K562 (cell line): Measurements from ENCODE around the gene HDGFL2. TPM values are rescaled to one million over a fixed set of nuclear protein-coding genes. Genes with fewer than 3 reads are reported as not detected.

Source experiments
- ATF3 ChIP-seq, 2 experiments: fragments of 450-650 bp in 1 of 2; sonication (generic) in 1 of 2; formaldehyde crosslinking in 1 of 2; IDR thresholded peaks in 1 of 2; conservative IDR thresholded peaks in 1 of 2; 2 replicates each; pipeline versions ENCODE4 v1.6.1 to v1.8.1; 2016 to 2023; ENCODE audit warnings: mild to moderate bottlenecking in 2 of 2, moderate library complexity in 2 of 2, inconsistent platforms in 1 of 2, missing genetic modification reagents in 1 of 2
- C11orf30 ChIP-seq: fragments of 450-650 bp; IDR thresholded peaks from 2 replicates; pipeline ENCODE4 v1.6.1; 2016; ENCODE audit warnings: low read depth, mild to moderate bottlenecking
- CEBPG ChIP-seq, 3 experiments: fragments of 200-800 bp in 1 of 3; sonication (Bioruptor generic) in 1 of 3; sonication (generic) in 1 of 3; formaldehyde crosslinking in 1 of 3; IDR thresholded peaks in 2 of 3; conservative IDR thresholded peaks in 1 of 3; 2 replicates each; pipeline versions ENCODE4 v1.6.1 to v1.8.0; 2016 to 2022; ENCODE audit warnings: missing compliant biosample characterization in 2 of 3, missing genetic modification characterization in 2 of 3, mild to moderate bottlenecking in 1 of 3, missing genetic modification reagents in 1 of 3
- CHCHD3 ChIP-seq: fragments of 250-450 bp; sonication (Bioruptor Pico); IDR thresholded peaks from 2 replicates; pipeline ENCODE4 v2.1.2; 2022; ENCODE audit warnings: mild to moderate bottlenecking
- ILK ChIP-seq: fragments of 450-650 bp; IDR thresholded peaks from 2 replicates; pipeline ENCODE4 v1.6.1; 2016; ENCODE audit warnings: missing genetic modification characterization, low read depth, mild to moderate bottlenecking, missing compliant biosample characterization, moderate library complexity, borderline replicate concordance
- JUND ChIP-seq, 2 experiments: IDR thresholded peaks; 2 replicates in 1 of 2; 3 replicates in 1 of 2; pipeline ENCODE4 v1.6.1; 2011; ENCODE audit warnings: borderline replicate concordance in 2 of 2, low read depth in 2 of 2, low read length in 2 of 2, improper control_type of control experiment in 1 of 2, missing biosample characterization in 1 of 2, missing genetic modification characterization in 1 of 2, missing genetic modification reagents in 1 of 2
- MBD1 ChIP-seq: fragments of 250-450 bp; sonication (Bioruptor Pico); IDR thresholded peaks from 2 replicates; pipeline ENCODE4 v1.8.0; 2022; ENCODE audit warnings: inconsistent platforms
- MEF2A ChIP-seq: IDR thresholded peaks from 2 replicates; pipeline ENCODE4 v1.6.1; 2011; ENCODE audit warnings: low read depth, mild to moderate bottlenecking, low read length, moderate library complexity; ENCODE audit not compliant: control insufficient read depth
- MYC ChIP-seq, 2 experiments: fragments of 250-450 bp in 1 of 2; sonication (Bioruptor Pico) in 1 of 2; IDR thresholded peaks; 2 replicates each; pipeline versions ENCODE4 v1.5.1 to v1.6.1; 2012 to 2021; ENCODE audit warnings: low read depth in 2 of 2, borderline replicate concordance in 1 of 2, improper control_type of control experiment in 1 of 2, low read length in 1 of 2, mild to moderate bottlenecking in 1 of 2, moderate library complexity in 1 of 2
- POLR2AphosphoS5 ChIP-seq: IDR thresholded peaks from 2 replicates; pipeline ENCODE4 v1.6.1; 2011; ENCODE audit warnings: mild to moderate bottlenecking, low read depth, low read length, moderate library complexity; ENCODE audit not compliant: control insufficient read depth, insufficient read depth
- polyA plus RNA-seq, 8 experiments: library from polyadenylated mRNA; depleted of rRNA in 4 of 8; stranded (reverse) in 5 of 8; unstranded in 3 of 8; fragments of >200 nt; fragmentation: Nextera tagmentation in 2 of 8; fragmentation: Illumina TruSeq in 1 of 8; extraction: Ambion mirVana in 2 of 8; extraction: Trizol in 1 of 8; gene quantifications; 2 replicates each; pipeline versions ENCODE4 v1.2.1 to v1.2.3, GENCODE V29; 2011 to 2014; ENCODE audit warnings: inconsistent platforms in 1 of 8, missing spikeins in 1 of 8
- total RNA-seq, 7 experiments: library from RNA; depleted of rRNA in 6 of 7; stranded (reverse); fragments of >200 nt in 6 of 7; fragmentation: Illumina TruSeq in 2 of 7; extraction: Trizol in 2 of 7; gene quantifications; 2 replicates each; pipeline versions ENCODE4 v1.2.1 to v1.2.3, GENCODE V29; 2011 to 2021; ENCODE audit warnings: low replicate concordance in 1 of 7
- TF ChIP-seq, protein P1 (sequence below): fragments of 250-450 bp; sonication (Bioruptor Pico); IDR thresholded peaks from 2 replicates; pipeline ENCODE4 v1.8.0; 2022; ENCODE audit warnings: moderate library complexity, mild to moderate bottlenecking, inconsistent platforms
- TF ChIP-seq, protein P2 (sequence below): fragments of 250-450 bp; sonication (Bioruptor Pico); IDR thresholded peaks from 2 replicates; pipeline ENCODE4 v1.4.0; 2020; ENCODE audit warnings: mild to moderate bottlenecking, moderate library complexity, borderline replicate concordance

Gene HDGFL2
- total and polyA plus RNA-seq, 9 of the 15 experiments (the other 6 are each of a cell fraction or from before 2014, with no cell fraction given) = 0.13 to 61.7 (median 16.0) TPM

GRCh38 chr19:4467835-4468234 lies 4.3 kb upstream of the HDGFL2 start (continued):
- TF ChIP-seq ATF3 (IDR thresholded peaks at IDR 0.05) (peak; percentile 86), ATF3 (CRISPR knock-in tag; conservative IDR thresholded peaks at IDR 0.05) (no peak), ILK (tag) (no peak), JUND (IDR thresholded peaks at IDR 0.05; ENCODE audit: borderline replicate concordance, low read depth, low read length) (0 out of 2 replicates have a peak, but pooled peaks have one; percentile 23), JUND (tag; IDR thresholded peaks at IDR 0.05; ENCODE audit: borderline replicate concordance, low read depth, low read length) (no peak; the same call in 2 of the 3 replicates), MEF2A (0 out of 2 replicates have a peak, but pooled peaks have one; percentile 31), C11orf30 (no peak), POLR2AphosphoS5 (no peak), MYC (IDR thresholded peaks at IDR 0.05; ENCODE audit: low read depth, low read length) (no peak), MYC (CRISPR knock-in tag; IDR thresholded peaks at IDR 0.05; ENCODE audit: borderline replicate concordance, low read depth) (no peak), CHCHD3 (CRISPR knock-in tag) (no peak), CEBPG (CRISPR knock-in tag; IDR thresholded peaks at IDR 0.05) (peak; percentile 67; the same call in 1 of the 2 replicates), CEBPG (tag; conservative IDR thresholded peaks at IDR 0.05 in 1 of 2, IDR thresholded peaks at IDR 0.05 in 1 of 2) (peak in 1 of 2 experiments; percentile 56; a peak in 1 of 4 replicates), MBD1 (CRISPR knock-in tag) (no peak)
- TF ChIP-seq, protein P1, sequence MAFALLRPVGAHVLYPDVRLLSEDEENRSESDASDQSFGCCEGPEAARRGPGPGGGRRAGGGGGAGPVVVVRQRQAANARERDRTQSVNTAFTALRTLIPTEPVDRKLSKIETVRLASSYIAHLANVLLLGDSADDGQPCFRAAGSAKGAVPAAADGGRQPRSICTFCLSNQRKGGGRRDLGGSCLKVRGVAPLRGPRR = no peak
- TF ChIP-seq, protein P2, sequence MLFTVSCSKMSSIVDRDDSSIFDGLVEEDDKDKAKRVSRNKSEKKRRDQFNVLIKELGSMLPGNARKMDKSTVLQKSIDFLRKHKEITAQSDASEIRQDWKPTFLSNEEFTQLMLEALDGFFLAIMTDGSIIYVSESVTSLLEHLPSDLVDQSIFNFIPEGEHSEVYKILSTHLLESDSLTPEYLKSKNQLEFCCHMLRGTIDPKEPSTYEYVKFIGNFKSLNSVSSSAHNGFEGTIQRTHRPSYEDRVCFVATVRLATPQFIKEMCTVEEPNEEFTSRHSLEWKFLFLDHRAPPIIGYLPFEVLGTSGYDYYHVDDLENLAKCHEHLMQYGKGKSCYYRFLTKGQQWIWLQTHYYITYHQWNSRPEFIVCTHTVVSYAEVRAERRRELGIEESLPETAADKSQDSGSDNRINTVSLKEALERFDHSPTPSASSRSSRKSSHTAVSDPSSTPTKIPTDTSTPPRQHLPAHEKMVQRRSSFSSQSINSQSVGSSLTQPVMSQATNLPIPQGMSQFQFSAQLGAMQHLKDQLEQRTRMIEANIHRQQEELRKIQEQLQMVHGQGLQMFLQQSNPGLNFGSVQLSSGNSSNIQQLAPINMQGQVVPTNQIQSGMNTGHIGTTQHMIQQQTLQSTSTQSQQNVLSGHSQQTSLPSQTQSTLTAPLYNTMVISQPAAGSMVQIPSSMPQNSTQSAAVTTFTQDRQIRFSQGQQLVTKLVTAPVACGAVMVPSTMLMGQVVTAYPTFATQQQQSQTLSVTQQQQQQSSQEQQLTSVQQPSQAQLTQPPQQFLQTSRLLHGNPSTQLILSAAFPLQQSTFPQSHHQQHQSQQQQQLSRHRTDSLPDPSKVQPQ (CRISPR knock-in tag) = no peak
